Body of pancreas (tissue), 4 donors: ENCODE data around the gene CKAP2.

Source experiments
- POLR2A ChIP-seq, 3 donors: fragments of 450-650 bp; IDR thresholded peaks; one replicate each; pipeline ENCODE4 v1.6.1; 2016; ENCODE audit warnings: antibody characterized with exemption in 3 of 3, mild to moderate bottlenecking in 2 of 3
- TF ChIP-seq, protein P1 (sequence below), 7 experiments: fragments of 450-650 bp in 4 of 7; fragments of 200-600 bp in 3 of 7; sonication (generic) in 3 of 7; IDR thresholded peaks; one replicate each; pipeline ENCODE4 v1.5.1; 2016 to 2019; ENCODE audit warnings: antibody characterized with exemption in 7 of 7

GRCh38 chr13:52412128-52412527 is 43.1 kb upstream of the CKAP2 start:
- TF ChIP-seq, protein P1, sequence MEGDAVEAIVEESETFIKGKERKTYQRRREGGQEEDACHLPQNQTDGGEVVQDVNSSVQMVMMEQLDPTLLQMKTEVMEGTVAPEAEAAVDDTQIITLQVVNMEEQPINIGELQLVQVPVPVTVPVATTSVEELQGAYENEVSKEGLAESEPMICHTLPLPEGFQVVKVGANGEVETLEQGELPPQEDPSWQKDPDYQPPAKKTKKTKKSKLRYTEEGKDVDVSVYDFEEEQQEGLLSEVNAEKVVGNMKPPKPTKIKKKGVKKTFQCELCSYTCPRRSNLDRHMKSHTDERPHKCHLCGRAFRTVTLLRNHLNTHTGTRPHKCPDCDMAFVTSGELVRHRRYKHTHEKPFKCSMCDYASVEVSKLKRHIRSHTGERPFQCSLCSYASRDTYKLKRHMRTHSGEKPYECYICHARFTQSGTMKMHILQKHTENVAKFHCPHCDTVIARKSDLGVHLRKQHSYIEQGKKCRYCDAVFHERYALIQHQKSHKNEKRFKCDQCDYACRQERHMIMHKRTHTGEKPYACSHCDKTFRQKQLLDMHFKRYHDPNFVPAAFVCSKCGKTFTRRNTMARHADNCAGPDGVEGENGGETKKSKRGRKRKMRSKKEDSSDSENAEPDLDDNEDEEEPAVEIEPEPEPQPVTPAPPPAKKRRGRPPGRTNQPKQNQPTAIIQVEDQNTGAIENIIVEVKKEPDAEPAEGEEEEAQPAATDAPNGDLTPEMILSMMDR (IDR thresholded peaks at IDR 0.05): no peak
- TF ChIP-seq POLR2A (IDR thresholded peaks at IDR 0.05): no peak
